HL-60 (cell line): ENCODE data around the gene ZNF582.

Experiments used
- CTCF ChIP-seq: IDR thresholded peaks from one replicate; pipeline ENCODE4 v1.5.1; 2011; ENCODE audit warnings: low read length, control low read depth, inconsistent platforms; ENCODE audit not compliant: insufficient read depth
- POLR2AphosphoS5 ChIP-seq: IDR thresholded peaks from 2 replicates; pipeline ENCODE4 v1.6.1; 2012; ENCODE audit warnings: low read depth
- REST ChIP-seq: IDR thresholded peaks from 2 replicates; pipeline ENCODE4 v1.6.1; 2012; ENCODE audit warnings: low read depth; ENCODE audit not compliant: insufficient replicate concordance

GRCh38 chr19:56377105-56377924 is 16.0 kb downstream of the ZNF582 start:
- no peak for TF ChIP-seq CTCF
- no peak for TF ChIP-seq REST
- TF ChIP-seq POLR2AphosphoS5 = no peak
